Ramos (cell line): ENCODE results near the gene CEP70.

ENCODE experiments used
- in situ Hi-C: fragments of 300-500 bp; cut with MboI; formaldehyde crosslinking; loops from one replicate; pipeline ENCODE4 v1.14.3; 2022; ENCODE audit warnings: low sequenced_read_pairs; ENCODE audit not compliant: unreplicated experiment

Gene CEP70

GRCh38 chr3:138476526-138476925 lies 117.5 kb downstream of the CEP70 start:
- in situ Hi-C loops = no loop called here

- in situ Hi-C loops = no loop called here
Observed at GRCh38 chr3:138474163-138474562, 119.9 kb downstream of the CEP70 start.

GRCh38 chr3:138473391-138473790 lies 120.7 kb downstream of the CEP70 start:
- in situ Hi-C loops = no loop called here

- in situ Hi-C loops = no loop called here
Observed at GRCh38 chr3:138472141-138472825, 121.8 kb downstream of the CEP70 start.

- in situ Hi-C loops = no loop called here
Observed at GRCh38 chr3:138471481-138471880, 122.6 kb downstream of the CEP70 start.

GRCh38 chr3:138470687-138471086 lies 123.4 kb downstream of the CEP70 start:
- in situ Hi-C loops = no loop called here

- in situ Hi-C loops = no loop called here
Observed at GRCh38 chr3:138469874-138470273, 124.2 kb downstream of the CEP70 start.

- in situ Hi-C loops = no loop called here
Observed at GRCh38 chr3:138468886-138469285, 125.2 kb downstream of the CEP70 start.

- in situ Hi-C loops = no loop called here
Observed at GRCh38 chr3:138468451-138468850, 125.6 kb downstream of the CEP70 start.

- in situ Hi-C loops = no loop called here
Observed at GRCh38 chr3:138467931-138468330, 126.1 kb downstream of the CEP70 start.

GRCh38 chr3:138465925-138466324 lies 128.1 kb downstream of the CEP70 start:
- in situ Hi-C loops = no loop called here

GRCh38 chr3:138465451-138465850 lies 128.6 kb downstream of the CEP70 start:
- in situ Hi-C loops = no loop called here

GRCh38 chr3:138464491-138464860 lies 129.6 kb downstream of the CEP70 start:
- in situ Hi-C loops = loop anchor here (5.0 kb wide), 1 partner anchor 458 kb away; no protein-coding TSS in a partner anchor

- in situ Hi-C loops = loop anchor here (5.0 kb wide), 1 partner anchor 458 kb away; no protein-coding TSS in a partner anchor
Observed at GRCh38 chr3:138463724-138464490, 130.2 kb downstream of the CEP70 start.

GRCh38 chr3:138461896-138462295 lies 132.2 kb downstream of the CEP70 start:
- in situ Hi-C loops = loop anchor here (5.0 kb wide), 1 partner anchor 460 kb away; no protein-coding TSS in a partner anchor

- in situ Hi-C loops = loop anchor here (5.0 kb wide), 1 partner anchor 461 kb away; no protein-coding TSS in a partner anchor
Observed at GRCh38 chr3:138461246-138461645, 132.8 kb downstream of the CEP70 start.

- in situ Hi-C loops = loop anchor here (5.0 kb wide), 1 partner anchor 462 kb away; no protein-coding TSS in a partner anchor
Observed at GRCh38 chr3:138460536-138461205, 133.4 kb downstream of the CEP70 start.

- in situ Hi-C loops = loop anchor here (5.0 kb wide), 1 partner anchor 462 kb away; no protein-coding TSS in a partner anchor
Observed at GRCh38 chr3:138459619-138460535, 134.2 kb downstream of the CEP70 start.

- in situ Hi-C loops = no loop called here
Observed at GRCh38 chr3:138458774-138459499, 135.1 kb downstream of the CEP70 start.
